A549 (cell line): ENCODE results near the gene TBC1D22A. TPM values are rescaled to one million over a fixed set of nuclear protein-coding genes. Genes with fewer than 3 reads are reported as not detected.

ENCODE experiments used
- ATAC-seq, 2 experiments: fragments of 200-7000 bp in 1 of 2; fragments of >200 bp in 1 of 2; cut with Nextera tagmentation in 1 of 2; cut with Tn5 transposase in 1 of 2; 3 replicates each; pipeline versions ENCODE4 v1.8.0 to v1.9.1; 2018 to 2020; ENCODE audit warnings: mild to moderate bottlenecking in 1 of 2, moderate library complexity in 1 of 2
- CTCF ChIA-PET: fragments of 300-600 bp; sonication (Branson Sonifier 250); formaldehyde crosslinking; extraction: SDS; loops from one replicate; lab custom pipeline; 2021; ENCODE audit warnings: antibody characterized with exemption, inconsistent platforms; lab: Yijun Ruan, JAX
- POLR2A ChIA-PET: fragments of 350-600 bp; formaldehyde crosslinking; extraction: SDS; loops from one replicate; lab custom pipeline; 2021; ENCODE audit warnings: antibody characterized with exemption, inconsistent platforms; lab: Yijun Ruan, JAX
- DNase-seq, 2 experiments: peaks; one replicate each; pipeline versions ENCODE4 v3.0.0 to v3.0.0-alpha.2; 2011 to 2016; ENCODE audit warnings: low read depth in 1 of 2, low spot score in 1 of 2
- FAIRE-seq: peaks from 2 replicates; lab custom pipeline; 2011; peaks lifted over from hg19 to GRCh38; lab: Jason Lieb, UNC
- H3K27ac ChIP-seq, 2 experiments: fragments of >200 bp; sonication (Bioruptor Twin); formaldehyde crosslinking; 3 replicates each; pipeline ENCODE4 v1.5.1; 2016 to 2017
- H3K4me1 ChIP-seq: fragments of >200 bp; sonication (Bioruptor Twin); formaldehyde crosslinking; 3 replicates; pipeline ENCODE4 v1.6.1; 2016
- H3K4me2 ChIP-seq: fragments of >200 bp; sonication (Bioruptor Twin); formaldehyde crosslinking; 3 replicates; pipeline ENCODE4 v1.6.1; 2016
- H3K4me3 ChIP-seq: fragments of >200 bp; sonication (Bioruptor Twin); formaldehyde crosslinking; 3 replicates; pipeline ENCODE4 v1.5.1; 2016
- H3K9me3 ChIP-seq: fragments of >200 bp; sonication (Bioruptor Twin); formaldehyde crosslinking; 3 replicates; pipeline ENCODE4 v1.6.1; 2016
- CHD4 ChIP-seq: fragments of 200-600 bp; sonication (generic); IDR thresholded peaks from 2 replicates; pipeline ENCODE4 v1.6.1; 2016; ENCODE audit warnings: antibody characterized with exemption, mild to moderate bottlenecking, borderline replicate concordance
- CTCF ChIP-seq: fragments of >200 bp; sonication (Bioruptor Twin); formaldehyde crosslinking; IDR thresholded peaks from 3 replicates; pipeline ENCODE4 v1.5.1; 2016
- EHMT2 ChIP-seq: fragments of 200-600 bp; sonication (generic); IDR thresholded peaks from 2 replicates; pipeline ENCODE4 v1.6.1; 2016; ENCODE audit warnings: antibody characterized with exemption, low read depth, mild to moderate bottlenecking, moderate library complexity
- ELK1 ChIP-seq: fragments of 150-350 bp; IDR thresholded peaks from 2 replicates; pipeline ENCODE4 v1.6.1; 2014; ENCODE audit warnings: low read depth, mild to moderate bottlenecking, low read length
- ESRRA ChIP-seq: fragments of 150-350 bp; IDR thresholded peaks from 2 replicates; pipeline ENCODE4 v1.6.1; 2014; ENCODE audit warnings: mild to moderate bottlenecking, low read length, borderline replicate concordance
- FOSB ChIP-seq: fragments of 250-450 bp; sonication (Bioruptor Pico); IDR thresholded peaks from 2 replicates; pipeline ENCODE4 v1.5.0; 2020; ENCODE audit warnings: mild to moderate bottlenecking, moderate library complexity
- FOSL2 ChIP-seq, 2 experiments: fragments of 450-650 bp in 1 of 2; fragments of >200 bp in 1 of 2; sonication (Bioruptor Twin) in 1 of 2; formaldehyde crosslinking; IDR thresholded peaks; 2 replicates each; pipeline versions ENCODE4 v1.5.0 to v1.6.1; 2016 to 2020; ENCODE audit warnings: mild to moderate bottlenecking in 1 of 2, moderate library complexity in 1 of 2
- HOXA7 ChIP-seq: fragments of 250-450 bp; sonication (Bioruptor Pico); IDR thresholded peaks from 2 replicates; pipeline ENCODE4 v1.5.0; 2020; ENCODE audit warnings: mild to moderate bottlenecking, moderate library complexity
- HOXB13 ChIP-seq: fragments of 250-450 bp; sonication (Bioruptor Pico); IDR thresholded peaks from 2 replicates; pipeline ENCODE4 v1.5.0; 2020; ENCODE audit warnings: low read depth, mild to moderate bottlenecking, moderate library complexity
- HOXB5 ChIP-seq: fragments of 250-450 bp; sonication (Bioruptor Pico); IDR thresholded peaks from 2 replicates; pipeline ENCODE4 v1.5.0; 2020; ENCODE audit warnings: mild to moderate bottlenecking, moderate library complexity
- MYC ChIP-seq: IDR thresholded peaks from 2 replicates; pipeline ENCODE4 v1.6.1; 2012; ENCODE audit warnings: mild to moderate bottlenecking, inconsistent platforms, low read length, improper control_type of control experiment, borderline replicate concordance
- NR3C1 ChIP-seq: fragments of >200 bp; sonication (Bioruptor Twin); formaldehyde crosslinking; IDR thresholded peaks from 3 replicates; pipeline ENCODE4 v1.6.1; 2017
- POLR2A ChIP-seq: IDR thresholded peaks from 2 replicates; pipeline ENCODE4 v1.6.1; 2012; ENCODE audit warnings: mild to moderate bottlenecking, low read length
- RCOR1 ChIP-seq: fragments of 150-350 bp; IDR thresholded peaks from 2 replicates; pipeline ENCODE4 v1.6.1; 2014; ENCODE audit warnings: antibody characterized with exemption, low read length, low read depth
- REST ChIP-seq: fragments of 200-600 bp; sonication (generic); IDR thresholded peaks from 2 replicates; pipeline ENCODE4 v1.6.1; 2016; ENCODE audit warnings: antibody characterized with exemption, mild to moderate bottlenecking, moderate library complexity
- RFX5 ChIP-seq: fragments of 450-650 bp; IDR thresholded peaks from 2 replicates; pipeline ENCODE4 v1.7.1; 2014; ENCODE audit warnings: antibody characterized with exemption, mild to moderate bottlenecking, moderate library complexity
- RNF2 ChIP-seq: fragments of 200-600 bp; sonication (generic); IDR thresholded peaks from 2 replicates; pipeline ENCODE4 v1.6.1; 2016; ENCODE audit warnings: low read depth, mild to moderate bottlenecking, antibody characterized with exemption, moderate library complexity, borderline replicate concordance
- SREBF2 ChIP-seq: fragments of 450-650 bp; IDR thresholded peaks from 2 replicates; pipeline ENCODE4 v1.6.1; 2014; ENCODE audit warnings: mild to moderate bottlenecking, moderate library complexity
- TFCP2L1 ChIP-seq: fragments of 250-450 bp; sonication (Bioruptor Pico); IDR thresholded peaks from 2 replicates; pipeline ENCODE4 v1.5.0; 2021; ENCODE audit warnings: mild to moderate bottlenecking
- ZC3H11A ChIP-seq: fragments of 450-650 bp; IDR thresholded peaks from 2 replicates; pipeline ENCODE4 v1.6.1; 2014; ENCODE audit warnings: antibody characterized with exemption, mild to moderate bottlenecking
- ZNF302 ChIP-seq: fragments of 250-450 bp; sonication (Bioruptor Pico); IDR thresholded peaks from 2 replicates; pipeline ENCODE4 v1.9.0; 2021; ENCODE audit warnings: inconsistent platforms, mild to moderate bottlenecking, moderate library complexity
- WGBS: methylation state at CpG from one replicate; pipeline ENCODE4 v1.1.6; 2017; ENCODE audit errors: missing lambda C conversion rate; 5-methylcytosine and 5-hydroxymethylcytosine counted together
- polyA plus RNA-seq, 4 experiments: library from polyadenylated mRNA; depleted of rRNA in 3 of 4; stranded (reverse); fragments of >200 nt; fragmentation: RNase III in 1 of 4; extraction: RNeasy Plus Mini Kit Qiagen cat#74134 plus additional on column Dnase treatment in 1 of 4; gene quantifications; 2 replicates in 3 of 4; 3 replicates in 1 of 4; pipeline ENCODE4 v1.2.3, GENCODE V29; 2011 to 2017

Gene TBC1D22A
- polyA plus RNA-seq, 2 of the 4 experiments (the other 2 are of a cell fraction): 8.9 to 10.8 TPM

- TF ChIP-seq NR3C1: no peak
These were observed 267.0 kb downstream of the TBC1D22A start (continued) for GRCh38 chr22:47029244-47030074.

- DNase-seq (no peak), FAIRE-seq (no peak), ATAC-seq (no peak)
- Histone ChIP-seq H3K4me1 (no peaks in the 10 kb centered on the region), H3K4me3 (no peak overlapping the region), H3K9me3 (no peaks in the 10 kb centered on the region), H3K27ac (no peak overlapping the region), H3K4me2 (no peak overlapping the region)
- TF ChIP-seq ESRRA: no peak
- no peak for TF ChIP-seq RNF2
- no peak for TF ChIP-seq HOXA7 (CRISPR knock-in tag)
- TF ChIP-seq RCOR1: no peak
- TF ChIP-seq ZC3H11A: no peak
- TF ChIP-seq SREBF2: no peak
- TF ChIP-seq HOXB13: no peak
- no peak for TF ChIP-seq EHMT2
- no peak for TF ChIP-seq HOXB5 (CRISPR knock-in tag)
- TF ChIP-seq FOSB (CRISPR knock-in tag): no peak
- no peak for TF ChIP-seq ELK1
- no peak for TF ChIP-seq CTCF
- CTCF ChIA-PET: no interaction called here
- 87% methylated on average over 7 of the region's 7 CpGs for WGBS
- POLR2A ChIA-PET: no interaction called here
These were observed 267.8 kb downstream of the TBC1D22A start for GRCh38 chr22:47030143-47030661.

GRCh38 chr22:47030881-47031627 is 268.6 kb downstream of the TBC1D22A start:
- no peaks in the 10 kb centered on the region for H3K4me1 ChIP-seq
- H3K27ac ChIP-seq: no peak overlapping the region
- 80% methylated on average over 11 of the region's 24 CpGs for WGBS
- CTCF ChIA-PET: no interaction called here
- FAIRE-seq (no peak), DNase-seq (no peak), ATAC-seq (no peak)
- TF ChIP-seq ZNF302 (CRISPR knock-in tag) (no peak), CTCF (no peak), REST (no peak), CHD4 (no peak), POLR2A (no peak), MYC (no peak), HOXA7 (CRISPR knock-in tag) (no peak), TFCP2L1 (CRISPR knock-in tag) (no peak), FOSL2 (IDR thresholded peaks at IDR 0.05) (no peak), FOSL2 (CRISPR knock-in tag; IDR thresholded peaks at IDR 0.05) (no peak), NR3C1 (no peak), RFX5 (no peak), EHMT2 (no peak)
- H3K4me3 ChIP-seq: no peak overlapping the region
- no peaks in the 10 kb centered on the region for H3K9me3 ChIP-seq
- POLR2A ChIA-PET: no interaction called here
- H3K4me2 ChIP-seq: no peak overlapping the region
